GM21619 (cell line): Measurements from ENCODE around the gene CDC73.
"Not testable (repeated sequence)": the region's sequence is repeated elsewhere in the genome, so short reads cannot be mapped to it uniquely, and the experiment has no call there.

Experiments
- ATAC-seq: cut with Tn5 transposase; IDR thresholded peaks from one replicate; pipeline ENCODE4 v1.9.1; 2021; ENCODE audit not compliant: unreplicated experiment

The CDC73 gene

DNA sequence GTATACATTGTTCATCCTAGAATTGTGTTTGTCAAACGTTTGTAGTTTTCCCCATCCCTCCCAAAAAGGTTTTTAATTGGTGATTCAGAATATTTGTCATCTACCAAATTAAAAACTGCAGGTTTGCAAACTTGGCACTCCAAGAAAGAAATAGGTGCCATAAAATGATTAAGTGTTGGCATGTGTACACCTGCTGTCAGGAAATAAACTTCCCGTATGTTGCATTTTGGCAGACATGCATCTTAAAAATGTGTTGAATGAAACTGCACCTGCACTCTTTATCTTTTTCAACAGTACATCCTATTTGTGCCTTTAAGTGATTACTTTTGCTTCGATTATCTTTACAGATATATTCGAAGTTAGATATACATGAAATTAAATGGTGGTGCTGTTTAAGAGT lies 57.3 kb downstream of the CDC73 start:
- ATAC-seq = no peak

DNA sequence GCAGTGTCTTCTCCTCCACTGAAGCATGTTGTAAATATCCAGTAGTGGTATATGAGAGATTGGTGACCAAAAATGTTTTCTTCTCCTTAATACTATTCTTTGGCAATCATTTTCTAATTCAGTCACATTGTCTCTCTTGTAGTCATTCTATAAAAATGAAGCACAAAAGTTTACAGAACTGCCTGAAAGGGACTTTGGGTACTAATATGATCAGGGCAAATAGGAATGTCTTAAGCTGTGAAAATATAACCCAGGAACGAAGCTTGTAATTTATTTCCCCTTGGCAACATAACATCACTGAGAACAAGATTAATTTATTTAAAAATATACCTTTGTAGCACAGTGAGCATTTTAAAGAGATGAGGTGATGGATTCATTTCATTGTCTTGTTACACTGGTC lies 59.7 kb downstream of the CDC73 start:
- no peak for ATAC-seq

DNA sequence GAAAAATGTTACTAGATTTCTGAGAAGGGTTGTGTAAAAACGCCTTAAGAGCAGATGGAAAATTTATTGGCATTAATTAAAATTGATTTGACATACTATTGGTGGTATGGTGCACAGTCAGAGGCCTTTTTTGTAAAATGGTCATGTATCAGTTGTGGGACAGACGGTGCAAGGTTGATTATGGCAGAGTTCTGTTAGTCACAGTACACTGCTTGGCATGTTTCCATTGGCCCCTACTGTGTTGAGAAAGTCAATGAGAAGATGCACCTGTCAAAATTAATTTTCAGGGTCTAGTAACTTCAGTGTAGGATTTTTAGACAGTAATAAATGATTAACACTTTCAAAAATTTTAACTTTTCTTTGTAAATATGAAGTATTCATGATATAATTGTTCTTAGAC lies 60.2 kb downstream of the CDC73 start:
- no peak for ATAC-seq

DNA sequence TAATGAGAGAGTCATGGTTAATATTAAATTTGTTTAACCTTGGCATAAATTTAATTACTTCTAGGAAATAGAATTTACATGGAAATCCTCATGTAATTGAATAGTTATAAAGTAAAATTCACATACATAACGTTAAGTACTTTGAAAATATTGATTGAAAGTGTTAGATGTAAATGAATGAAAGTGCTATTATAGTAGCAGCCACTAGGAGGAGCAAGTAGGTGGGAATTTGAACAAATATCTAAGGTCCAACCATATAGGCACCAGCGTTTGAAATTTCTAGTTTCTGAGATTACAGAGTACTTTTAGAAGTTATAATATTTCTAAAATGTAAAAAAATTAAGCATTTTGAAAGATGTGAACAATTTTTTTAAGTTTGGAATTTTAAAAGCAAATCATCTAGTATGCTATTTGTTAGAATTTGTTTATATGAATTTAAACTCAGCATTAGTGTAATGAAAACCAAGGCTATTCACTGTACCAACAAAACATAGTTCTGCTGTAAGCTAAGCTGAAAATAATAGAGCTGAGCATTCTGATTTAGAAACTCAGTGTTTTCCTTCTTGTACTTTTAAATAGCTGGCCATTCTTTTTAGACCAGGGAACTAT lies 61.3 kb downstream of the CDC73 start:
- ATAC-seq = peak; percentile 61

DNA sequence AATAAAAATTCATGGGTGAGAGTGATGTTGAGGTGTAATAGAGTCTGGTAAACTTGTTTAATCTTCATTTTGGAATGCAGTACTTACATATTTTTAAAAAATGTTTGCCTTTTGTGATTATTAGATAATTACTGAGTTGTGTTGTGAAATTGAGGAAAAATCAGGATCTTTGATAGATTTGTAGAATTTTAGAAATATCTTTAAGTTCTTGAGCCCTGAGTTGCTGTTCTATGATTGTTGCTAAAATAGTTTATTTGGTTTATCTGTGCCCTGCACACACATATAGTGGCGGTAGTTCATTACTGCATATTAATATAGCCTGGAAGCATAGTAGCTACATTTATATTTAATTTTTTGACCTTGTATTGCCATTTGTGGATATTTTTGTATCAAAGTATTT lies 62.9 kb downstream of the CDC73 start:
- ATAC-seq = no peak

DNA sequence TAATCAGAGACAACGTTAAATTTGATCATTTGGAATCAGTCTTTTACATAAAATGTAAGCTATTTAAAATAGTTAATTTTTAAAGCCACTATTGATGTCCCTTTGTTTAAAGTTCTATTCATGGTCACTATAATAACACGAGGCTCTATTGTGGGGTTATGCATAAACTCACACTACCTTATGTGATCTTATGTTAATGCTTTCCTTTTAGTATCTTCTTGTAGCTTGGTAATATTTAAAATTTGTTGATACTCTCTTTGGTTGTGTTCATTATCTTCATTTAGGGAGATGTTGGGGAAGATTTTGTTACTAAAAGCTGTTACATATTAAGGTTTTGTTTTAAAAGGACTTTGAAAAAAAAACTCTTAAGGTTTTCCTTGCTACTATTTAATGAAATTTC lies 63.4 kb downstream of the CDC73 start:
- no peak for ATAC-seq

DNA sequence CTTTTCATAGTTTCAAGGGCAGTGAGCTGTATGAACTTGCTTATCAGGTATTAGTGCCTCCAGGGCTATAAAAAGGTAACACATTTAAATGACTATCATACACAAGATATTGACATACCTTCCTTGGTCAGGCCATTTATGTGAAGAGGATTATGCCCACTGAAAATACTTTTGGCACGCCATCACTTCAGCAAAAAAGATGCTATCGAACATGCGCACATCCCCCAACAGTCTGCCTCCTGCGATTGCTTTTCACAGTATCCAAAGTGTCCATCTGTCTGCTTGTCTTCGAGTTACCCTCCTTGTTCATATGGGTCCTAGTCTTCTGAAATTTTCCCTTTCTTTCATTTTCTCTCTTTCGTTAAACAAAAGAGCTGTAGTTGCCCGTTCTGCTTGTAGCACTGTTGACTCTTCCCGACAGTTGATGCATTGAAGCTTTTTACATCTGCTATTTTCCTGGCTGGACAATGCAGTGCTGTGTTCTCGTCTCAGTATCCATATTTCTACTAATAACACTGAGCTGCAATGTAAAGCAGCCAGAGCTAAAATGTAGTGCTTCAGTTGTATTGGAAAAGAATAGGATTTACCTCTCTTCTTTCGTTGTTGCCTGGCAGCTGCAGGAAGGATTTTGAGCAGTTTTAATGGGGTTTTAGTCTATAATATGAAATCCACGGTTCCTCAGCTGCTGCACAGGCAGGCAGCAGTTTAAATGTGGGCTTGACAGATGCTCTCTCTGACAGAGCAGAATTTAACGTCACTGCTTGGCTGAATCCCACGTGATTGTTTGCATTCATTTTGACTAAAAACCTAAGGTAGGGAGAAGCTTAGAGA lies 64.3 kb downstream of the CDC73 start, which contains the start of gene B3GALT2:
B3GALT2 (minus strand) TSS at position 713 of the 831 bp plus-strand sequence. CDS start 5,051 bp downstream, outside the sequence.
- ATAC-seq = no peak

DNA sequence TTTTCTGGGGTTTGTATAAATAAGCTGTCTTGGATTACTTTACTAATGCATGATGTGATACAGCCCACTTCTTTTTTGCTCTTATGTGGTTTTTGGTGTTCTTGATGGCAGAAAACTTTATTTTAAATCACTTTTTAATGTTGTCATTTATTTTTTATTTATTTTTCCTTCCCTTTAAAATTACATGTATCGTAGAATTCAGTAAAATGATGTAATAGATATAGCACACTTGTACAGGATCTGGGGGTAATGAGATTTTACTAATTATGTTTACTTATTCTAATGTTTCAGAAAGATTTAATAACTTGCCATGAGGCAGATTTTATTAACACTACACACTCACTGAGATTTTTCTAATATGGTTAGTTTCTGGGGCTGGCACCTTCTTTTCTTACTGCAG lies 65.3 kb downstream of the CDC73 start:
- ATAC-seq = no peak

DNA sequence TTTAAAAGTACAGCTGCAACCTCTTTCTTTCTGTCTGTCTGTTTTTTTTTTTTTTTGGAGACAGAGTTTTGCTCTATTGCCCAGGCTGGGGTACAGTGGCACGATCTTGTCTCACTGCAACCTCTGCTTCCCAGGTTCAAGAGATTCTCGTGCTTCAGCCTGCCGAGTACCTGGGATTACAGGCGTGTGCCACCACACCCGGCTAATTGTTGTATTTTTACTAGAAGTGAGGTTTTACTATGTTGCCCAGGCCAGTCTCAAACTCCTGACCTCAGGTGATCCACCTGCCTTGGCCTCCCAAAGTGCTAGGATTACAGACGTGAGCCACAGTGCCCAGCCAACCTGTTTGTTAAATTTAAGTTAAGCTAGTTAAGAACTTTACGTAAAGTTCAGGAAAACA lies 67.1 kb downstream of the CDC73 start:
- ATAC-seq = not testable (repeated sequence)

DNA sequence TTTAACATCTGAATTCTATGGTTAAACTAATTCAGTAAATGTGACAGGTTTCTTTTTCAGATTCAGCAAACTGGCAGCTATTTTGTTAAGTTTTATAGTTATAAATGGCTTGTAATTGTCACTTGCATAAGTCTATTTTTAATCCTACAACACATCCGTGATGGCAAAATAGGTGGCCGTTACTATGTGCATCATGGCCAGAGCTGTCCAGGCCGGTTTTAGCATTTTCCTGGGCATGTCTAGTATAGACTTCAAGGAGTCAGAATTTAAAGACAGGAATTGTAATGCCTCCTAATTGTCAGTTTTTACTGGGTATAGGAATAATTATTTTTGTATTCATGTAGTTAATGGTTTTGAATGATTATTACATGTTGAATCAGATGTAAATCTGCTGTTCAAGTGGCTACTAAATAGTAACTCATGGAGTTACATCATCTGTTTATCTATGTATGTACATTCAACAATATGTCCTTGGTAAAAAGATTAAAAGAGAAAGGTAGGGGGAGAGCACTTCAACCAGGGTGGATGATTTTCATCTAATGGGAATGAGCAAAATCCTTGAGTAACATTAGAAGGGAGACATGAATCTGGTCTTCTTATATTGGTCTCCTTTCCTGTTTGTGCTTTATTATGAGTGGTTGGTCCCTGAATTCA lies 67.7 kb downstream of the CDC73 start:
- ATAC-seq = no peak

DNA sequence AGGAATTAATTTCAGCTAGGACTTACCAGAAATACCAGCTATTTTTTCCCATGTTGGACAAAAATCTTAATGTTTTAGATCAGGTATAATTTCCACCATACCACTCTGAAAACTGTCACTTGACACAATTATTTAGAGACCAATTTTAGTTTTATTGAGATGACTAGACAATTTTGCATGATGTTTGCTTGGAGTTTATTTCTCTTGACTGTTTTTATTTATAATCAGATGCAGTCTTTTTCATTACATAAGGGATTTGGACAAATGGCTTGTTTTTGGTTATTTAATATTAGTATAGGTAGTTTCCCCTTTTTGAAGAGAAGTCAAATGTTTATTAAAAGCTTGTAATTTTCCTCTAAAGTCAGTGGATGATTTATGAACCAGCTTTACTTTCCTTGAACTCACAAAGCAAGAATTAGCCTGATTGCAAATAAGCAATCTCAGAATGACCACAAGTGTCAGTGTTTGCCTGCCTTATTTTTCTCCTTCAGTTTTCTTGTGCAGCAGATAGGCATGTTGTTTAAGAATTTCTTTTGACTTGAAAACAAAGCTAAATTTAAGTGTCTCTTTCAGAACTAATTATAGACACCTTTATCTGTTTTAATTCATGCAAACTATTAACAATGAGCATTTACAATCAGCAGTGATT lies 68.4 kb downstream of the CDC73 start:
- peak; percentile 52 for ATAC-seq

DNA sequence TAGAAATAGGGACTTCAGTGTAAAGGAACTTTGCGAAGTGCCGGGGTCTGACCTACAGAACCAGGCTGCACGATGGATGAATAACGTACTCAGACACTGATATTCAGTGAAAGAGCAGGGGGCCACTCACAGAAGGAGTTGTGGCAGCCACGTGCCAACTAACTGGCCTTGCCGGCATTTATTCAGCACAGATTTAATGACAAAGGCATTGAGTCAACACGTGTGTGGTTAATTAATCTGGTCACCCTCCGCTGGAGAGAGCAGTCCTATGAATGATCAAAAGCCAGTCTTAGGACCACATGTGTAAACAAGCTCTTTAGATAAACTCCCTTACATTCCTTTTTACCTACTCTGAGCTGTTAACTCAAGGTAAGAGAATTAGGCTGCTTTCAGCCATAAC lies 70.8 kb downstream of the CDC73 start:
- ATAC-seq = no peak

DNA sequence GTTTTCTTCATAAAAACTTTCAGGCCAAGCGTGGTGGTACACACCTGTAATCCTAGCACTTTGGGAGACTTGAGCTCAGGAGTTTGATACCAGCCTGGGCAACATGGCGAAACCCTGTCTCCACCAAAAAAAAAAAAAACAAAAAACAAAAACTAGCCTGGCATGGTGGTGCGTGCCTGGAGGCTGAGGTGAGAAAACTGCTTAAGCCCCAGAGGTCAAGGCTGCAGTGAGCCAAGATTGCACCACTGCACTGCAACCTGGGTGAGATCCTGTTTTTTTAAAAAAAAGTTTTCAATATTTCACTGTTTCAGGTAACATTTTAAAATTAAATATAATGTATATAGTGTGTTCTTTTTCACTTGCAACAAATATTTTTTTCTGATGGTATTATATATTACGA lies 78.1 kb downstream of the CDC73 start:
- ATAC-seq = no peak

DNA sequence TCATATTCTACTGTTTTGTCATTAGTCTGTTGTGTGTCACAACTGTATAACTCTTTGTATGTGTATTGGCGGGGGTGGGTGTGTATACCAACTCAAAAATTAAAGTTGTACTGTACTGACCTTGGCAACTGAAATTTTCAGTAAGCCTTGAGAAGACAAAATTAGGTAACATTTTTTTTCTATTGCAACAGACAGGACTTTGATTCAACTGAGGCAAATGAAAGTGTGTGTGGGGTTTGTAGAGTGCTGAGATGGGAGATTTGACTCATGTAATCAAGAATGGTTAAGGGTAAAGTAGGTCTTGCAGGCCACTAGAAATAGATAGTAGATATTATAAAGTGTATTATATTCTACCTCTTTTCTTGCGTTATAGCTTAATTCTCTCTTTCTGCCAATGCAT lies 79.2 kb downstream of the CDC73 start:
- ATAC-seq = no peak

DNA sequence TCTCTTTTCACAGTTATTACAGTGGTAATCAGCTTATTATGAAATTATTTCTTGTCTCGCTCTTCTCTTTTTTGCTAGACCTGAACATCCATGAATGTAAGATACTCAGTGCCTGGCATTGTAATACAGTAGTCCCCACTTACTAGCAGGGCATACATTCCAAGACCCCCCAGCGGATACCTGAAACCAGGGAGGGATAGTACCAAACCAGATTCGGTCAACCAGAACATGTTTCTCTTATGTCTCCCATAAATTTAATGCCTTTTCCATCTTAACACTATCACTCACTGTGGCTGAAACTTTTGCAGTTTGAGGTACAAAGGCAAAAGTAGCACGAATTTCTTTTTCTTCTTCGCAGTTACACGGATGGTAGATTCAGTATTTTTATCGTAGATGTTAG lies 89.2 kb downstream of the CDC73 start:
- peak; percentile 5 for ATAC-seq

DNA sequence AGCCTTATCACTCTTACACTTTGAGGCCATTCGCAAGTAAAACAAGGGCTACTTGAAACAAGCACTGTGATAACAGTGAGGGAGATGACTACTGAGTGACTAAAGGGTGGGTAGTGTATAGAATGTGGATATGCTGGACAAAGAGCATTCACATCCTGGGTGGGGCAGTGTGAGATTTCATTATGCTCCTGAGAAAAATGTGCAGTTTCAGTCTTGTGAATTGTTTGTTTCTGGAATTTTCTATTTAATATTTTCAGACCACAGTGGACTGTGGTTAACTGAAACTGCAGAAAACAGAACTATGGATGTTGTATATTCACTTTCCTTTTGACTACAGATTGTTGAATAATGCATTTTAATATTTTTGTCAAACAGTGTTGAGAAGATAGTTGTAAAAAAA lies 89.7 kb downstream of the CDC73 start:
- ATAC-seq = peak; percentile 81

DNA sequence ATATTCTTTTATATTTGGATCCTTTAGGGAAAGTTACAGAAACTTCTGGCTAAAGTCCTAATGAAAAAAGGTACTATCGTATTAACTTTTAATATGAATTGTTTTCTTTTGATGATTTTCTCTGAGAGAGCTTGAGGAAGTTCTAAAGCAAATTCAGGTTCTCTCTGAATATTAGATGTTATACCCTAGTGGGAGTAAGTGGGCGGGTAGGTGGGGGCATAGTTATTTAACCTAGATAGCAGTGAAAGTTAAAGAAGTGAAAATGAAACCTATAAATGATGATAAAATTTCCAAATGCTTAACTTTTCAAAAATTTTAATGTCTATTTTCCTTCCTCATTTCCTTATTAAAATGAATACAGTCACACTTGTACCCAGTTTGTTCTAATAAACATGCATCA lies 90.8 kb downstream of the CDC73 start:
- ATAC-seq = no peak

DNA sequence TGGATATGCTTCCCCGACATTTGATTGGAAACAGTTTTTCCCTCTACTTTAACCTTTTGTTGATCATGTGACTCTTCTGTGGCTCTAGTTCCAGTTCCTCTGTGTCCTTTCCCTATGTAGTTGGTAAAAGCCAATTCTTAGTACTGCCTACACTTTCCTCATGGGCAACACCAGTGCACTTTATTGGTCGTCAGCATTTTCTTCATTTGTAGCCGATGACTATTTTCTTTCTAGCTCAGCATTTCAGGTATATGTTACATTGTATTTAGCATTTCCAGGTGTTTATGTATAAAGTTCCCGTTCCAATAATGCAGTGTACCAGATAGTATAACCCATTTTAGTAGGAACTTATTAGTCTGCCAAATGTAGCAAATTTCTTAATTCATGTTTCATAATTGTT lies 92.2 kb downstream of the CDC73 start:
- no peak for ATAC-seq

DNA sequence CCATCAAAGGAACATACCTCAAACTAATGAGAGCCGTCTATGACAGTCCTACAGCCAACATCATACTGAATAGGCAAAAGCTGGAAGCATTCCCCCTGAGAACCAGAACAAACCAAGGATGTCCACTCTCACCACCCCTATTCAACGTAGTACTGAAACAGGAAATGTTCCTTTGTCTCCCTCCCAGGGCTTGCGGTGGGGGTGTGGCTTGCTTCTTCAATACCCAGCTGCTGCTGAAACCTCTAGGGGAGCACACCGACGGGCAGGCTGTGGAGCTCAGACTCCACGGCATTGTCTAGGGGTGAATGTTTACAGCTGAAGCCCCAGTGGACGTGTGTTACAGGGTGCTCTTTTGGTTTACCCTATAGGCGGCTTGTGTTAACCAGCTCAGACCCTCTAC lies 95.1 kb downstream of the CDC73 start:
- ATAC-seq = no peak

DNA sequence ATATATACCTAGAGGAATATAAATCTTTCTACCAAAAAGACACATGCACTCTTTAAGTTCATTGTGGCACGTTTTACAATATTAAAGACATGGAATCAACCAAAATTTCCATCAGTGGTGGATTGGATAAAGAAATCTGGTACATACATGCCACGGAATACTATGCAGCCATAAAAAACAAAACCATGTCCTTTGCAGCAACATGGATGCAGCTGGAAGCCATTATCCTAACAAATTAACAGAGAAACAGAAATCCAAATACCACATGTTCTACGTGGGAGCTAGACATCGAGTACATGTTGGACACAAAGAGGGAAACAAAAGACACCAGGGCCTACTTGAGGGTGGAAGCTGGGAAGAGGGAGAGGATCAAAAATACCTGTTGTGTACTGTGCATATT lies 97.6 kb downstream of the CDC73 start:
- ATAC-seq = no peak

DNA sequence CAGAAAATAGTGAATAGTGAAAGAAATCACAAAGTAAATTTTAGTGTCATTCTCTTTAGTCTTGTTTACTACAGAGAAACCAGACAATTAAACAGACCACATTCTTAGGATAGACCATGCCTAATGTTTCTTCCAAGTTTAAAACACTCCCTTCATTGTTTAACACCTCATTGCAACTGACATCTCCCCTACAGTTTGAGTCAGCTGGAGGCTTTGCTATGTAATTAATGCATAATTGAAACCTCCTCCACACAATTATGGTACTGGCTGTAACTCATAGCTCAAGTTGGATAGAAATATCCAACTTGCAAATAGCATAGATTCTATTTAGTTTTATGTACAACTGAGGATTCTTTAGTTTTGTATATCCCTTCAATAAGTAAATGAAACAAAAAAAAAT lies 99.8 kb downstream of the CDC73 start:
- ATAC-seq = no peak
